ENCODE measurements around the gene STK17A. TPM values are rescaled to one million over a fixed set of nuclear protein-coding genes. Genes with fewer than 3 reads are reported as not detected.
A peak's percentile ranks its signal among the peaks of the same experiment; 100 is the strongest.
"Not testable (repeated sequence)": the region's sequence is repeated elsewhere in the genome, so short reads cannot be mapped to it uniquely, and the experiment has no call there.

STK17A gene
- polyA plus RNA-seq, 3 donors: 2.8 to 14.1 (median 9.5) TPM

GRCh38 chr7:43570688-43571365 lies 12.1 kb upstream of the STK17A start:
- peaks cover 0 to under 1% of the 10 kb centered on the region in 2 donors for H3K27me3 ChIP-seq (ENCODE audit: control insufficient read depth in 2 of 2, insufficient read depth in 2 of 2, low read length in 2 of 2)
- peaks cover 0 to 2% (median 0%) of the 10 kb centered on the region in 7 donors for H3K9me3 Mint-ChIP-seq
- no peaks in the 10 kb centered on the region for H3K36me3 Mint-ChIP-seq
- no peaks in the 10 kb centered on the region for H3K9me3 ChIP-seq (replicated peaks in 1 of 2; ENCODE audit: control insufficient read depth in 1 of 2, insufficient read depth in 1 of 2, low read length in 2 of 2)
- H3K27ac Mint-ChIP-seq: peak overlapping the region in 3 of 7 donors; percentile 47 to 61 (median 55)
- H3K9ac ChIP-seq (ENCODE audit: insufficient read depth, low read length, poor library complexity, severe bottlenecking): no peak overlapping the region
- H3K4me2 ChIP-seq (replicated peaks; ENCODE audit: extremely low read depth, low read length, poor library complexity, severe bottlenecking): no peak overlapping the region
- H3K4me3 ChIP-seq (replicated peaks in 1 of 3; ENCODE audit: low read depth in 2 of 3, low read length in 3 of 3): no peak overlapping the region
- H3K79me2 ChIP-seq (ENCODE audit: insufficient read depth, low read length): no peaks in the 10 kb centered on the region
- intact Hi-C loops (cut with micrococcal nuclease): no loop called here
- H2AFZ ChIP-seq (ENCODE audit: insufficient read depth, low read depth, low read length, poor library complexity, severe bottlenecking): no peak overlapping the region
- peaks cover 19% of the 10 kb centered on the region for H3K4me1 Mint-ChIP-seq
- TF ChIP-seq, protein P1, sequence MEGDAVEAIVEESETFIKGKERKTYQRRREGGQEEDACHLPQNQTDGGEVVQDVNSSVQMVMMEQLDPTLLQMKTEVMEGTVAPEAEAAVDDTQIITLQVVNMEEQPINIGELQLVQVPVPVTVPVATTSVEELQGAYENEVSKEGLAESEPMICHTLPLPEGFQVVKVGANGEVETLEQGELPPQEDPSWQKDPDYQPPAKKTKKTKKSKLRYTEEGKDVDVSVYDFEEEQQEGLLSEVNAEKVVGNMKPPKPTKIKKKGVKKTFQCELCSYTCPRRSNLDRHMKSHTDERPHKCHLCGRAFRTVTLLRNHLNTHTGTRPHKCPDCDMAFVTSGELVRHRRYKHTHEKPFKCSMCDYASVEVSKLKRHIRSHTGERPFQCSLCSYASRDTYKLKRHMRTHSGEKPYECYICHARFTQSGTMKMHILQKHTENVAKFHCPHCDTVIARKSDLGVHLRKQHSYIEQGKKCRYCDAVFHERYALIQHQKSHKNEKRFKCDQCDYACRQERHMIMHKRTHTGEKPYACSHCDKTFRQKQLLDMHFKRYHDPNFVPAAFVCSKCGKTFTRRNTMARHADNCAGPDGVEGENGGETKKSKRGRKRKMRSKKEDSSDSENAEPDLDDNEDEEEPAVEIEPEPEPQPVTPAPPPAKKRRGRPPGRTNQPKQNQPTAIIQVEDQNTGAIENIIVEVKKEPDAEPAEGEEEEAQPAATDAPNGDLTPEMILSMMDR (IDR thresholded peaks at IDR 0.05): no peak
- no peak overlapping the region for H3K27ac ChIP-seq (ENCODE audit: low read depth in 1 of 2, low read length in 2 of 2)
- WGBS (ENCODE audit: insufficient coverage): 98% methylated on average over 3 of the region's 4 CpGs
- H3K36me3 ChIP-seq (replicated peaks in 1 of 2; ENCODE audit: control insufficient read depth in 1 of 2, insufficient read depth in 2 of 2, low read length in 2 of 2): no peaks in the 10 kb centered on the region
- H4K20me1 ChIP-seq (ENCODE audit: insufficient read depth, low read length): no peaks in the 10 kb centered on the region
- no peak for DNase-seq
- H3K4me3 Mint-ChIP-seq: peak overlapping the region in 1 of 2 donors; percentile 47
- peaks cover 6 to 10% (median 7%) of the 10 kb centered on the region in 3 donors for H3K27me3 Mint-ChIP-seq (ENCODE audit: low read depth in 3 of 3)
- peaks cover 16% of the 10 kb centered on the region in 2 donors for H3K4me1 ChIP-seq (ENCODE audit: control insufficient read depth in 1 of 2, insufficient read depth in 2 of 2, low read length in 2 of 2)

GRCh38 chr7:43572516-43573049 lies 10.3 kb upstream of the STK17A start:
- no peak overlapping the region for H3K9ac ChIP-seq (ENCODE audit: insufficient read depth, low read length, poor library complexity, severe bottlenecking)
- H3K27me3 ChIP-seq (ENCODE audit: control insufficient read depth in 2 of 2, insufficient read depth in 2 of 2, low read length in 2 of 2): no peaks in the 10 kb centered on the region
- H3K36me3 ChIP-seq (replicated peaks in 1 of 2; ENCODE audit: control insufficient read depth in 1 of 2, insufficient read depth in 2 of 2, low read length in 2 of 2): no peaks in the 10 kb centered on the region
- no peak overlapping the region for H3K4me3 Mint-ChIP-seq
- no peak overlapping the region for H3K4me3 ChIP-seq (replicated peaks in 1 of 3; ENCODE audit: low read depth in 2 of 3, low read length in 3 of 3)
- no peaks in the 10 kb centered on the region for H3K9me3 ChIP-seq (replicated peaks in 1 of 2; ENCODE audit: control insufficient read depth in 1 of 2, insufficient read depth in 1 of 2, low read length in 2 of 2)
- H3K4me1 Mint-ChIP-seq: peaks cover 21% of the 10 kb centered on the region
- H3K79me2 ChIP-seq (ENCODE audit: insufficient read depth, low read length): no peaks in the 10 kb centered on the region
- peak overlapping the region; percentile 85 to 93 (median 92) for H3K27ac Mint-ChIP-seq
- H3K27me3 Mint-ChIP-seq (ENCODE audit: low read depth in 3 of 3): peaks cover 6 to 7% (median 6%) of the 10 kb centered on the region in 3 donors
- no peaks in the 10 kb centered on the region for H3K36me3 Mint-ChIP-seq
- no peak overlapping the region for H3K4me2 ChIP-seq (replicated peaks; ENCODE audit: extremely low read depth, low read length, poor library complexity, severe bottlenecking)
- DNase-seq: peak; percentile 94 to 99 (median 98)
- H3K4me1 ChIP-seq (ENCODE audit: control insufficient read depth in 1 of 2, insufficient read depth in 2 of 2, low read length in 2 of 2): peaks cover 16% of the 10 kb centered on the region in 2 donors
- H2AFZ ChIP-seq (ENCODE audit: insufficient read depth, low read depth, low read length, poor library complexity, severe bottlenecking): no peak overlapping the region
- TF ChIP-seq, protein P1 (IDR thresholded peaks at IDR 0.05): no peak
- H4K20me1 ChIP-seq (ENCODE audit: insufficient read depth, low read length): no peaks in the 10 kb centered on the region
- intact Hi-C loops (cut with micrococcal nuclease): no loop called here
- H3K27ac ChIP-seq (ENCODE audit: low read depth in 1 of 2, low read length in 2 of 2): peak overlapping the region in 1 of 2 donors; percentile 77
- 0% methylated on average over 1 of the region's 1 CpG for WGBS (ENCODE audit: insufficient coverage)
- peaks cover 0 to 2% (median 0%) of the 10 kb centered on the region in 7 donors for H3K9me3 Mint-ChIP-seq

- H3K4me2 ChIP-seq (replicated peaks; ENCODE audit: extremely low read depth, low read length, poor library complexity, severe bottlenecking); H3K36me3 Mint-ChIP-seq; DNase-seq; H3K27me3 Mint-ChIP-seq (ENCODE audit: low read depth in 3 of 3); H3K36me3 ChIP-seq (replicated peaks in 1 of 2; ENCODE audit: control insufficient read depth in 1 of 2, insufficient read depth in 2 of 2, low read length in 2 of 2); H3K9me3 Mint-ChIP-seq; H3K4me3 Mint-ChIP-seq; H4K20me1 ChIP-seq (ENCODE audit: insufficient read depth, low read length); H3K79me2 ChIP-seq (ENCODE audit: insufficient read depth, low read length); intact Hi-C loops (cut with micrococcal nuclease); H3K9me3 ChIP-seq (replicated peaks in 1 of 2; ENCODE audit: control insufficient read depth in 1 of 2, insufficient read depth in 1 of 2, low read length in 2 of 2); H3K27me3 ChIP-seq (ENCODE audit: control insufficient read depth in 2 of 2, insufficient read depth in 2 of 2, low read length in 2 of 2); H3K4me3 ChIP-seq (replicated peaks in 1 of 3; ENCODE audit: low read depth in 2 of 3, low read length in 3 of 3); H3K27ac ChIP-seq (ENCODE audit: low read depth in 1 of 2, low read length in 2 of 2); H3K9ac ChIP-seq (ENCODE audit: insufficient read depth, low read length, poor library complexity, severe bottlenecking); H2AFZ ChIP-seq (ENCODE audit: insufficient read depth, low read depth, low read length, poor library complexity, severe bottlenecking): not testable (repeated sequence)
- peaks cover 16% of the 10 kb centered on the region in 2 donors for H3K4me1 ChIP-seq (ENCODE audit: control insufficient read depth in 1 of 2, insufficient read depth in 2 of 2, low read length in 2 of 2)
- peak overlapping the region in 4 of 7 donors; percentile 62 to 93 (median 82) for H3K27ac Mint-ChIP-seq
- WGBS (ENCODE audit: insufficient coverage): no CpG with 5 or more reads among the region's 2 CpGs
- peaks cover 21% of the 10 kb centered on the region for H3K4me1 Mint-ChIP-seq
Observed at GRCh38 chr7:43573832-43574231, 9.1 kb upstream of the STK17A start.

All from CD14-positive monocyte (primary cell).